ENCODE measurements around the gene SBF2.

The SBF2 gene

GRCh38 chr11:9780929-9781328 is 513.1 kb downstream of the SBF2 start:
- Mint-ChIP-seq H3K36me3 (ENCODE audit: low read depth) (peaks cover 39% of the 10 kb centered on the region), H3K9me3 (no peaks in the 10 kb centered on the region), H3K27me3 (no peaks in the 10 kb centered on the region), H3K4me3 (no peak overlapping the region), H3K4me1 (ENCODE audit: low read depth) (no peaks in the 10 kb centered on the region), H3K27ac (no peak overlapping the region)

- H3K27ac Mint-ChIP-seq, result no peak overlapping the region
- H3K27me3 Mint-ChIP-seq, result no peaks in the 10 kb centered on the region
- H3K9me3 Mint-ChIP-seq, result no peaks in the 10 kb centered on the region
- no peak overlapping the region for H3K4me3 Mint-ChIP-seq
- H3K4me1 Mint-ChIP-seq (ENCODE audit: low read depth), result no peaks in the 10 kb centered on the region
- H3K36me3 Mint-ChIP-seq (ENCODE audit: low read depth), result peaks cover 34% of the 10 kb centered on the region
These were observed 516.5 kb downstream of the SBF2 start for GRCh38 chr11:9777525-9777924.

- Mint-ChIP-seq H3K4me1 (ENCODE audit: low read depth) (no peaks in the 10 kb centered on the region), H3K9me3 (no peaks in the 10 kb centered on the region), H3K4me3 (no peak overlapping the region), H3K27ac (no peak overlapping the region), H3K27me3 (no peaks in the 10 kb centered on the region), H3K36me3 (ENCODE audit: low read depth) (peaks cover 32% of the 10 kb centered on the region)
These were observed 517.0 kb downstream of the SBF2 start for GRCh38 chr11:9777066-9777465.

- no peak overlapping the region for H3K27ac Mint-ChIP-seq
- H3K4me3 Mint-ChIP-seq, result no peak overlapping the region
- peaks cover 27% of the 10 kb centered on the region for H3K36me3 Mint-ChIP-seq (ENCODE audit: low read depth)
- H3K4me1 Mint-ChIP-seq (ENCODE audit: low read depth), result no peaks in the 10 kb centered on the region
- no peaks in the 10 kb centered on the region for H3K9me3 Mint-ChIP-seq
- H3K27me3 Mint-ChIP-seq, result no peaks in the 10 kb centered on the region
These were observed 517.8 kb downstream of the SBF2 start for GRCh38 chr11:9776203-9776602.

- peaks cover 28% of the 10 kb centered on the region for H3K36me3 Mint-ChIP-seq (ENCODE audit: low read depth)
- H3K4me1 Mint-ChIP-seq (ENCODE audit: low read depth), result no peaks in the 10 kb centered on the region
- no peak overlapping the region for H3K4me3 Mint-ChIP-seq
- no peaks in the 10 kb centered on the region for H3K9me3 Mint-ChIP-seq
- H3K27ac Mint-ChIP-seq, result no peak overlapping the region
- H3K27me3 Mint-ChIP-seq, result no peaks in the 10 kb centered on the region
These were observed 518.6 kb downstream of the SBF2 start for GRCh38 chr11:9775398-9775779.

- H3K4me1 Mint-ChIP-seq (ENCODE audit: low read depth), result no peaks in the 10 kb centered on the region
- H3K4me3 Mint-ChIP-seq, result no peak overlapping the region
- no peak overlapping the region for H3K27ac Mint-ChIP-seq
- no peaks in the 10 kb centered on the region for H3K27me3 Mint-ChIP-seq
- H3K9me3 Mint-ChIP-seq, result no peaks in the 10 kb centered on the region
- peaks cover 26% of the 10 kb centered on the region for H3K36me3 Mint-ChIP-seq (ENCODE audit: low read depth)
These were observed 519.2 kb downstream of the SBF2 start for GRCh38 chr11:9774591-9775397.

- H3K9me3 Mint-ChIP-seq, result no peaks in the 10 kb centered on the region
- no peak overlapping the region for H3K4me3 Mint-ChIP-seq
- H3K4me1 Mint-ChIP-seq (ENCODE audit: low read depth), result no peaks in the 10 kb centered on the region
- H3K27me3 Mint-ChIP-seq, result no peaks in the 10 kb centered on the region
- peaks cover 22% of the 10 kb centered on the region for H3K36me3 Mint-ChIP-seq (ENCODE audit: low read depth)
- H3K27ac Mint-ChIP-seq, result no peak overlapping the region
These were observed 519.9 kb downstream of the SBF2 start for GRCh38 chr11:9774109-9774508.

GRCh38 chr11:9773524-9773923 is 520.5 kb downstream of the SBF2 start:
- no peaks in the 10 kb centered on the region for H3K9me3 Mint-ChIP-seq
- H3K27me3 Mint-ChIP-seq, result no peaks in the 10 kb centered on the region
- peaks cover 22% of the 10 kb centered on the region for H3K36me3 Mint-ChIP-seq (ENCODE audit: low read depth)
- H3K4me1 Mint-ChIP-seq (ENCODE audit: low read depth), result no peaks in the 10 kb centered on the region
- no peak overlapping the region for H3K27ac Mint-ChIP-seq
- H3K4me3 Mint-ChIP-seq, result no peak overlapping the region

- Mint-ChIP-seq H3K9me3 (no peaks in the 10 kb centered on the region), H3K27ac (no peak overlapping the region), H3K4me1 (ENCODE audit: low read depth) (no peaks in the 10 kb centered on the region), H3K4me3 (no peak overlapping the region), H3K36me3 (ENCODE audit: low read depth) (peaks cover 22% of the 10 kb centered on the region), H3K27me3 (no peaks in the 10 kb centered on the region)
These were observed 521.8 kb downstream of the SBF2 start for GRCh38 chr11:9772218-9772617.

- Mint-ChIP-seq H3K27ac (no peak overlapping the region), H3K9me3 (no peaks in the 10 kb centered on the region), H3K4me3 (no peak overlapping the region), H3K27me3 (no peaks in the 10 kb centered on the region), H3K4me1 (ENCODE audit: low read depth) (no peaks in the 10 kb centered on the region), H3K36me3 (ENCODE audit: low read depth) (peaks cover 26% of the 10 kb centered on the region)
These were observed 522.9 kb downstream of the SBF2 start for GRCh38 chr11:9771071-9771511.

GRCh38 chr11:9769621-9770020 is 524.4 kb downstream of the SBF2 start:
- peaks cover 4% of the 10 kb centered on the region for H3K4me1 Mint-ChIP-seq (ENCODE audit: low read depth)
- H3K4me3 Mint-ChIP-seq, result no peak overlapping the region
- no peak overlapping the region for H3K27ac Mint-ChIP-seq

GRCh38 chr11:9765320-9766101 is 528.5 kb downstream of the SBF2 start:
- H3K4me3 Mint-ChIP-seq, result no peak overlapping the region
- H3K27me3 Mint-ChIP-seq, result no peaks in the 10 kb centered on the region
- no peaks in the 10 kb centered on the region for H3K9me3 Mint-ChIP-seq
- H3K27ac Mint-ChIP-seq, result no peak overlapping the region
- H3K4me1 Mint-ChIP-seq (ENCODE audit: low read depth), result peaks cover 21% of the 10 kb centered on the region
- H3K36me3 Mint-ChIP-seq (ENCODE audit: low read depth), result peaks cover 24% of the 10 kb centered on the region

More at GRCh38 chr11:9769621-9770020, 524.4 kb downstream of the SBF2 start:
- Mint-ChIP-seq H3K36me3 (ENCODE audit: low read depth) (peaks cover 24% of the 10 kb centered on the region), H3K27me3 (no peaks in the 10 kb centered on the region), H3K9me3 (no peaks in the 10 kb centered on the region)

GRCh38 chr11:9763301-9763700 is 530.7 kb downstream of the SBF2 start:
- Mint-ChIP-seq H3K4me1 (ENCODE audit: low read depth) (peaks cover 39% of the 10 kb centered on the region), H3K36me3 (ENCODE audit: low read depth) (peaks cover 19% of the 10 kb centered on the region), H3K27ac (no peak overlapping the region), H3K27me3 (no peaks in the 10 kb centered on the region), H3K4me3 (no peak overlapping the region), H3K9me3 (no peaks in the 10 kb centered on the region)

GRCh38 chr11:9762531-9762930 is 531.5 kb downstream of the SBF2 start:
- Mint-ChIP-seq H3K9me3 (no peaks in the 10 kb centered on the region), H3K27ac (no peak overlapping the region), H3K4me3 (no peak overlapping the region)

GRCh38 chr11:9761441-9761945 is 532.5 kb downstream of the SBF2 start:
- Mint-ChIP-seq H3K27ac (no peak overlapping the region), H3K4me1 (ENCODE audit: low read depth) (peaks cover 53% of the 10 kb centered on the region), H3K9me3 (no peaks in the 10 kb centered on the region), H3K27me3 (no peaks in the 10 kb centered on the region), H3K4me3 (no peak overlapping the region), H3K36me3 (ENCODE audit: low read depth) (peaks cover 14% of the 10 kb centered on the region)

More at GRCh38 chr11:9762531-9762930, 531.5 kb downstream of the SBF2 start:
- Mint-ChIP-seq H3K36me3 (ENCODE audit: low read depth) (peaks cover 19% of the 10 kb centered on the region), H3K27me3 (no peaks in the 10 kb centered on the region), H3K4me1 (ENCODE audit: low read depth) (peaks cover 43% of the 10 kb centered on the region)

Measured in stimulated activated naive CD8-positive, alpha-beta T cell treated with anti-CD3 and anti-CD28 coated beads, Interleukin-15, Interleukin-2, amounts not matched to agents 100 ng/mL and 50 ng/mL, for 24 hours (primary cell).